A549 treated with Hydrocortisone at 1 μM for 4 hours (cell line): Measurements from ENCODE around the gene LRRN4CL. TPM values are rescaled to one million over a fixed set of nuclear protein-coding genes. Genes with fewer than 3 reads are reported as not detected.

Experiments
- total RNA-seq: library from RNA; stranded (reverse); fragments of 200-300 nt; extraction: Qiagen RNA extraction; gene quantifications from 5 replicates; pipeline ENCODE4 v1.2.3, GENCODE V29; 2022

LRRN4CL gene
- 0.07 to 0.13 TPM (median 0.11 TPM) in 4 of 5 replicates, not detected in the other for total RNA-seq

DNA sequence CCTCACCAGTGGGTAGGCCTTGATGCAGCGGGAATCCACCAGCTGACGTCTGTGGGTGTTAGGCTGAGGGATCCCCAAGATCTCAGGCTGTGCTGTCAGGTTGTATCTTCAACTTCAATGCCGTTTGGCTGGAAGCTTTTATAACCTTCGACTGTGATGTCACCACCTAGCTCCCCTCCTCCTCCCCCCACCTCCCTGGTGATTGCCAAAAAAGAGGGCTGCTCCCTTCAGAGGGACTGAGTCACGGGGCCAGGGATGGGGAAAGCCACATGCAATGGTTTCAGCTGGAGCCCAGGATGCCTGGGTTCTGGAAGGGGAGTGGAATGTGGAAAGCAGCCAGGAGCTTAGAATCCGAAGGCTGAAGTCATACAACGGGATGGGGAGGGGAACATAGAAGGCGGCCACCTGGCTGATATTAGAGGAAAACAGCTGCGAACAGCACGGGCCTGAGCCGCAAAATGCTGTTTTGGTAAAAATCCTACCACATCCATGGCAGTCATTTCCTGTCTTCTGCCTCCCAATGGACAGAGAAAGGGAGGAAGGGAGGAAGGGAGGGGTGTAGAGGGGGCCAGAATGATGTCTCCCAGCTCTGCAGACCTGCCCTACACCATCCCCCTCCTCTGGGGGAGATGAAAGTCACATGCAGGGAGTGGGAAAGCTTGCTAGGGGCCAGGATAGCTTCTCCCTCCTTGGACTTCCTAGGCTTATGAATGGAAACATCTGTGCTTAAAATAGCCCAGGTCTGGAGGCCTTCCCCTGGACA lies at the start of gene LRRN4CL:
LRRN4CL (minus strand) TSS at position 110 of the 763 bp plus-strand sequence. CDS start 1,022 bp downstream, outside the sequence.

GRCh38 chr11:62728171-62728988 lies 39.0 kb upstream of the LRRN4CL start, which contains the start of gene TTC9C:
TTC9C (plus strand) TSS chr11:62728486; CDS start chr11:62728849, 363 bp downstream.

DNA sequence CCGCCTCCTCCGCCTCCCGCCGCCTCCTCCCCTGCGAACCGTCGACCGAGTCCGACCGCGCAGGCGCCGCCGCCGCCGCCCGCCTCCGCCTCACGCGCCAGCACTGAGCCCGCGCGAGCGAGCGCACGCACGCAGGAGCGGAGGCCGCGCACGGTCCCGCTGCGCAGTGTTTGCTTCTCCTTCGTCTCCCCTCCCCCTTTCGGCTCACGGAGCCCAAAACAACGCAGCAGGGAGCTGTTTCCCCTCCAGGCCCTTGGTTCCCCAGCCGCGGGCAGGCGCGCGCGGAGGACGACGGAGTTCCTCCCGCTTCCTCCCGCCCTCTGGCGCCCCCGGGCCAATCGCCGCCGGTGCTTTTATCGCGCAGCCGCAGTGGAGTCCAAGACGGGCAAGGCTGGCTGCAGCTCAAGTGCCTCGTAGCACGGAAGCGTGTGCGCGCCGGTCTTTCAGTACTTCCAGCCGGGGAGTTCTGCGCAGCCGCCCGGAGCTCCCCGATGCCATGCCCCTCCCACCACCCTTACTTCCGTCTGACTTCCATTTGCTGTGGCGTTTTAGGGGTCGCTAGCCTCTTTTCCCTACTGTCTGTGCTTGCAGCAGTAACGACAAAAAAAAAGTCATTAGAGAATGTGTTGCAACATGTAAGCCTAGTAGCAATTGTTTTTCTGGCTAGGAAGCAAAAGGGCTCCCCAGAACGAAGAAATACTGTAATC lies 38.0 kb upstream of the LRRN4CL start, which contains the start of gene HNRNPUL2:
HNRNPUL2 (minus strand) TSS at position 293 of the 707 bp plus-strand sequence. CDS start 301 bp downstream, outside the sequence.

GRCh38 chr11:62707277-62707861 lies 18.0 kb upstream of the LRRN4CL start, which contains the start of the genes BSCL2 and GNG3:
BSCL2 (minus strand) TSS chr11:62707424; CDS start chr11:62707195, 229 bp downstream.
GNG3 (plus strand) TSS chr11:62707676; CDS start chr11:62708296, 620 bp downstream.

GRCh38 chr11:62678770-62679696 lies 10.3 kb downstream of the LRRN4CL start, which contains the start of gene UBXN1:
UBXN1 (minus strand) TSS chr11:62679073; CDS start chr11:62678923, 150 bp downstream.

GRCh38 chr11:62671608-62672389 lies 17.5 kb downstream of the LRRN4CL start, which contains the start of the genes LBHD1 and UQCC3:
LBHD1 (minus strand) TSS chr11:62672267; CDS start chr11:62670031, 2,236 bp downstream.
UQCC3 (plus strand) TSS chr11:62671673; CDS start chr11:62671746, 73 bp downstream.

GRCh38 chr11:62665075-62665598 lies 24.2 kb downstream of the LRRN4CL start, which contains the start of the genes C11orf98 and CSKMT:
C11orf98 (minus strand) TSS chr11:62665210; CDS start chr11:62665169, 41 bp downstream.
CSKMT (plus strand) TSS chr11:62665312; CDS start chr11:62665880, 568 bp downstream.

DNA sequence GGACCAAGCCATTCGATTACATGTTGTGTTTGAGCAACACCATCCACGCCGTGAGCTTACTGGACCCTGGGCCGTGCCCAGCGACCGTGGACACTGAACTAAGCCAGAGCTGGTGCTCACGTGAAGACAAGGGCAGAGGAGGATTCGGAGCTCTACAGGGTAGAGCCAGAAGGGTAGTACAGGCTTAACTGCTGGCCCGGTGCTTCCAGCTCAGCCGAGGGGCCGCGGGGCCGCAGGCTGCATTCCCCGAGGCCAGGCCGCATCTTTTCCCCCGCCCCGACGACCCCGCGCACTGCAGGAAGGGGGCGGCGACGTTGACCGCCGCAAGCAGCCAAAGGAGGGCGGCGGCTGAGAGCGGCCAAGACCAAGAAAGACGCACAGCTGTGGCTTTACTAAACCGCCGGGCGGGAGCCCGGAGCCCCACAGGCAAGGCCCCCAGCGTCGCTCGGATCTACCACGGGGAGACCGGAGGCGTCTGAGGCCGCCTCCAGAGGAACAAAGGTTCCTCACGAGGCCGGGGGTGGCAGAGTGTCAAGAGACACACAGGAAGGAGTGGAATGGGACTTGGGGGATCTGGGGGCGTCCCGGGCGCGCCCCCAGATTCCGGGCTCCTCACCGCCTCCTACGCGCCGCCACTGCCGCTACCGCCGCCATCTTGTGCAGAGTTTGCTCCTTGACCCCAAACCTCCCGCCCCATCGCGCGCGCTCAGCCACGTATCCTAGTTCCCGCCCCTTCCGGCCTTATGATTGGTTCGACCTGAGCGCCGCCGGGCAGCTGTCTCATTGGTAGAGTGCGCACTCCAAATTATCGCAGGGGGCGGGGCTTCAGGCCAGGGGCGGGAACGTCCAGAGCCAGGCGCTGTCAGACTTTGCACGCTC lies 43.1 kb downstream of the LRRN4CL start, which contains the start of gene GANAB:
GANAB (minus strand) TSS at position 668 of the 879 bp plus-strand sequence; CDS start at position 654, 14 bp downstream.

Other genes starting within 250 kb of the LRRN4CL start
- 308 to 468 TPM (median 395 TPM) in 5 replicates for gene AHNAK, start 142.7 kb downstream of the LRRN4CL start, total RNA-seq
- 1,875 to 2,021 TPM (median 1,992 TPM) in 5 replicates for gene EEF1G, start 115.6 kb downstream of the LRRN4CL start, total RNA-seq
- 15.8 to 17.4 TPM (median 16.7 TPM) in 5 replicates for gene TUT1, start 98.0 kb downstream of the LRRN4CL start, total RNA-seq
- 84.4 to 102 TPM (median 85.9 TPM) in 5 replicates for gene MTA2, start 87.7 kb downstream of the LRRN4CL start, total RNA-seq
- gene EML3, start 76.8 kb downstream of the LRRN4CL start, total RNA-seq: 19.0 to 23.2 TPM (median 21.8 TPM) in 5 replicates
- 3.5 to 4.7 TPM (median 4.4 TPM) in 5 replicates for gene ROM1, start 76.3 kb downstream of the LRRN4CL start, total RNA-seq
- gene B3GAT3, start 67.5 kb downstream of the LRRN4CL start, total RNA-seq: 45.9 to 56.9 TPM (median 52.4 TPM) in 5 replicates
- gene GANAB, start 42.9 kb downstream of the LRRN4CL start, total RNA-seq: 243 to 305 TPM (median 258 TPM) in 5 replicates
- gene INTS5, start 36.2 kb downstream of the LRRN4CL start, total RNA-seq: 20.6 to 22.8 TPM (median 21.6 TPM) in 5 replicates
- gene C11orf98, start 24.3 kb downstream of the LRRN4CL start, total RNA-seq: 115 to 147 TPM (median 128 TPM) in 5 replicates
- gene CSKMT, start 24.2 kb downstream of the LRRN4CL start, total RNA-seq: 8.2 to 15.6 TPM (median 12.8 TPM) in 5 replicates
- gene UQCC3, start 17.9 kb downstream of the LRRN4CL start, total RNA-seq: 22.5 to 36.2 TPM (median 32.9 TPM) in 5 replicates
- gene LBHD1, start 17.3 kb downstream of the LRRN4CL start, total RNA-seq: 3.9 to 5.5 TPM (median 5.2 TPM) in 5 replicates
- gene UBXN1, start 10.5 kb downstream of the LRRN4CL start, total RNA-seq: 106 to 120 TPM (median 114 TPM) in 5 replicates
- gene BSCL2, start 17.9 kb upstream of the LRRN4CL start, total RNA-seq: 63.8 to 87.2 TPM (median 72.5 TPM) in 5 replicates
- not detected in 5 replicates for gene GNG3, start 18.1 kb upstream of the LRRN4CL start, total RNA-seq
- gene HNRNPUL2, start 37.9 kb upstream of the LRRN4CL start, total RNA-seq: 38.5 to 50.6 TPM (median 40.7 TPM) in 5 replicates
- 29.2 to 32.7 TPM (median 31.6 TPM) in 5 replicates for gene TTC9C, start 39.0 kb upstream of the LRRN4CL start, total RNA-seq
- gene ZBTB3, start 64.6 kb upstream of the LRRN4CL start, total RNA-seq: 1.0 to 1.6 TPM (median 1.5 TPM) in 5 replicates
- 156 to 190 TPM (median 177 TPM) in 5 replicates for gene POLR2G, start 72.0 kb upstream of the LRRN4CL start, total RNA-seq
- 12.6 to 15.2 TPM (median 13.6 TPM) in 5 replicates for gene TAF6L, start 81.9 kb upstream of the LRRN4CL start, total RNA-seq
- 64.4 to 93.7 TPM (median 85.8 TPM) in 5 replicates for gene TMEM179B, start 97.9 kb upstream of the LRRN4CL start, total RNA-seq
- gene TMEM223, start 102.5 kb upstream of the LRRN4CL start, total RNA-seq: 20.1 to 29.2 TPM (median 26.5 TPM) in 5 replicates
- 47.7 to 51.9 TPM (median 49.5 TPM) in 5 replicates for gene NXF1, start 115.9 kb upstream of the LRRN4CL start, total RNA-seq
- 19.0 to 25.5 TPM (median 24.6 TPM) in 5 replicates for gene STX5, start 142.5 kb upstream of the LRRN4CL start, total RNA-seq
- gene TEX54, start 143.3 kb upstream of the LRRN4CL start, total RNA-seq: not detected in 5 replicates
- 74.2 to 79.9 TPM (median 78.7 TPM) in 5 replicates for gene WDR74, start 150.1 kb upstream of the LRRN4CL start, total RNA-seq
- gene SLC3A2, start 191.4 kb upstream of the LRRN4CL start, total RNA-seq: 945 to 1,067 TPM (median 951 TPM) in 5 replicates
- gene CHRM1, start 231.8 kb upstream of the LRRN4CL start, total RNA-seq: 0.06 to 0.13 TPM (median 0.08 TPM) in 5 replicates